ENCODE results near the gene TTC22.

TTC22 gene

DNA sequence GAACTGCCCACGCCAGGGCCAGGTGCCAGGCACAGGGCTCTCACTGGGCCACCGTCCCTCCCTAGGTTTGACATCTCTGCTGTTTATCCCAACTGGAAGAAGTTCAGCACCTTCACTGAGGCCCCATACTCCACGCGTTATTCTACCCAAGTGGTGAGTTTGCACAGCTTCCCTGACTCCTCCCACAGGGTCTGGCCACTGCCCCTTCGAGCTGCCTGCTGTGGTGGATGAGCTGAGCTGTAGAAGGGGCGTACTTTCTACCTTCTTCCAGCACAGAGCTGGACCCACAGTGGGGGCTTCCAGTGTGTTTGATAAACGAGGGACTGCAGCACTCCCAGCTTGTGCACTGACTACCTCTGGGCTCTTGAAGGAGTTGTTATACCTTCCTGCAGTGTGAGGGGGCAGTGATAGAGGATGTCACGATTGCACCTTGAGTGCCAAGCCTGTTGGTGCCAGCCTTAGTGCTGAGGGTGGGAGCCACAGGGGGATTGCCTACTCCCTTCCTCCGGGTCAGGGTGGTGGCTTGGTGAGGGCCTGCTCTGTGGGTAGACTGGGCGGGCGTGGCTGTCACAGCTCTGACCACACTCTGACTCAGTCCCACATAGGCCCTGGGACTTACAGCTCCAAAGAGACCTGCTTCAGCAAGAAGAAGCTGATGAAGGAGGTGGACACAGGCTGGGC lies 5.9 kb upstream of the TTC22 start:
- Histone ChIP-seq H2AFZ (ENCODE audit: low read length) (no peak overlapping the region), H3K4me3 (ENCODE audit: low read length, poor library complexity, severe bottlenecking) (no peak overlapping the region), H4K20me1 (ENCODE audit: insufficient read depth, low read length, poor library complexity, severe bottlenecking) (no peaks in the 10 kb centered on the region), H3K9me2 (replicated peaks; ENCODE audit: low read depth, low read length) (no peaks in the 10 kb centered on the region), H3K9me3 (ENCODE audit: insufficient read depth, low read depth, low read length) (no peaks in the 10 kb centered on the region), H3K4me2 (ENCODE audit: low read depth, low read length, poor library complexity, severe bottlenecking) (no peak overlapping the region), H3K36me3 (ENCODE audit: insufficient read depth, low read length) (no peaks in the 10 kb centered on the region), H3K27me3 (ENCODE audit: insufficient read depth, low read length, poor library complexity, severe bottlenecking) (no peaks in the 10 kb centered on the region), H3F3A (ENCODE audit: low read depth) (no peaks in the 10 kb centered on the region), H3K9ac (ENCODE audit: low read depth, low read length, poor library complexity, severe bottlenecking) (no peak overlapping the region), H3K4me1 (ENCODE audit: insufficient read depth, low read length, poor library complexity, severe bottlenecking) (no peaks in the 10 kb centered on the region), H3K79me2 (ENCODE audit: insufficient read depth, low read length) (no peaks in the 10 kb centered on the region)
- no peak for TF ChIP-seq EZH2phosphoT487 (IDR thresholded peaks at IDR 0.05; ENCODE audit: borderline replicate concordance)
- no peak for TF ChIP-seq CTCF (conservative IDR thresholded peaks at IDR 0.05; ENCODE audit: low read length)

- Histone ChIP-seq H3K9me3 (ENCODE audit: insufficient read depth, low read depth, low read length) (no peaks in the 10 kb centered on the region), H3K4me3 (ENCODE audit: low read length, poor library complexity, severe bottlenecking) (no peak overlapping the region), H3K9me2 (replicated peaks; ENCODE audit: low read depth, low read length) (no peaks in the 10 kb centered on the region)
Measured at GRCh38 chr1:54805981-54806381, 4.9 kb upstream of the TTC22 start.

DNA sequence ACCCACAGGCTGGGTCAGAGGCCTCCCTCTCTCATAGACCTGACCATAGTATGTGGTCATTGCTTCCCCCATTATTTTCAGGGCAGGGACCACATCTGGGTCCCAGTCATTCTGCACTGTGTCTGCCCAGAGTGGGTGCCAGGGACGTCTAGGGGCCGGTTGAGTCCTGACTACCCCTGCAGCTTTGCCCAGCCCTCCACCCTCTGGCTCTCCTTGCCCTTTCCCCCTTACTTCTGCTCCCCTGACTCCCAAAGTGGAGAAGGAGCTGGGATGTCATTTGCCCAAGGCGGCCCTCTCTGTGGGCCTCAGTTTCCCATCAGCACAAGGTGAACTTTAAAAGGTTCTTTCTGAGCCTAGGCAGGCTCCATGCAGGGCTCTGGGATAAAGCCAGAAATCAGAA lies 4.3 kb upstream of the TTC22 start:
- no peaks in the 10 kb centered on the region for H3K4me1 ChIP-seq (ENCODE audit: insufficient read depth, low read length, poor library complexity, severe bottlenecking)
- H2AFZ ChIP-seq (ENCODE audit: low read length): no peak overlapping the region
- H3K9me3 ChIP-seq (ENCODE audit: insufficient read depth, low read depth, low read length): no peaks in the 10 kb centered on the region
- no peaks in the 10 kb centered on the region for H3K79me2 ChIP-seq (ENCODE audit: insufficient read depth, low read length)
- H4K20me1 ChIP-seq (ENCODE audit: insufficient read depth, low read length, poor library complexity, severe bottlenecking): no peaks in the 10 kb centered on the region
- H3F3A ChIP-seq (ENCODE audit: low read depth): no peaks in the 10 kb centered on the region
- TF ChIP-seq CTCF (conservative IDR thresholded peaks at IDR 0.05; ENCODE audit: low read length): no peak
- no peak for TF ChIP-seq EZH2phosphoT487 (IDR thresholded peaks at IDR 0.05; ENCODE audit: borderline replicate concordance)
- H3K9ac ChIP-seq (ENCODE audit: low read depth, low read length, poor library complexity, severe bottlenecking): no peak overlapping the region
- no peaks in the 10 kb centered on the region for H3K27me3 ChIP-seq (ENCODE audit: insufficient read depth, low read length, poor library complexity, severe bottlenecking)
- H3K4me2 ChIP-seq (ENCODE audit: low read depth, low read length, poor library complexity, severe bottlenecking): no peak overlapping the region
- H3K4me3 ChIP-seq (ENCODE audit: low read length, poor library complexity, severe bottlenecking): no peak overlapping the region
- no peaks in the 10 kb centered on the region for H3K36me3 ChIP-seq (ENCODE audit: insufficient read depth, low read length)
- H3K9me2 ChIP-seq (replicated peaks; ENCODE audit: low read depth, low read length): no peaks in the 10 kb centered on the region

More at GRCh38 chr1:54805981-54806381, 4.9 kb upstream of the TTC22 start:
- no peaks in the 10 kb centered on the region for H3K27me3 ChIP-seq (ENCODE audit: insufficient read depth, low read length, poor library complexity, severe bottlenecking)
- H3K36me3 ChIP-seq (ENCODE audit: insufficient read depth, low read length): no peaks in the 10 kb centered on the region
- H2AFZ ChIP-seq (ENCODE audit: low read length): no peak overlapping the region
- no peaks in the 10 kb centered on the region for H4K20me1 ChIP-seq (ENCODE audit: insufficient read depth, low read length, poor library complexity, severe bottlenecking)
- no peak overlapping the region for H3K9ac ChIP-seq (ENCODE audit: low read depth, low read length, poor library complexity, severe bottlenecking)
- H3K4me1 ChIP-seq (ENCODE audit: insufficient read depth, low read length, poor library complexity, severe bottlenecking): no peaks in the 10 kb centered on the region
- no peak overlapping the region for H3K4me2 ChIP-seq (ENCODE audit: low read depth, low read length, poor library complexity, severe bottlenecking)
- no peaks in the 10 kb centered on the region for H3K79me2 ChIP-seq (ENCODE audit: insufficient read depth, low read length)
- no peaks in the 10 kb centered on the region for H3F3A ChIP-seq (ENCODE audit: low read depth)
- TF ChIP-seq EZH2phosphoT487 (IDR thresholded peaks at IDR 0.05; ENCODE audit: borderline replicate concordance) (no peak), CTCF (conservative IDR thresholded peaks at IDR 0.05; ENCODE audit: low read length) (no peak)
